Upper lobe of left lung (tissue), 4 donors: ENCODE data around the gene KIRREL3.

ENCODE experiments used
- EP300 ChIP-seq, 4 donors: sonication (generic); formaldehyde crosslinking; IDR thresholded peaks; one replicate each; pipeline ENCODE4 v1.5.1; 2017; ENCODE audit warnings: antibody characterized with exemption in 4 of 4, control low read depth in 2 of 4
- POLR2A ChIP-seq, 4 donors: fragments of 450-650 bp; IDR thresholded peaks; one replicate each; pipeline ENCODE4 v1.5.1; 2016 to 2017; ENCODE audit warnings: antibody characterized with exemption in 4 of 4, mild to moderate bottlenecking in 2 of 4
- POLR2AphosphoS5 ChIP-seq, 2 donors: sonication (generic); formaldehyde crosslinking; IDR thresholded peaks; one replicate each; pipeline ENCODE4 v1.5.1; 2017; ENCODE audit warnings: antibody characterized with exemption in 2 of 2
- TF ChIP-seq, protein P1 (sequence below), 6 experiments: fragments of 450-650 bp in 4 of 6; fragments of 200-600 bp in 2 of 6; sonication (generic) in 2 of 6; IDR thresholded peaks; one replicate each; pipeline ENCODE4 v1.5.1; 2016 to 2019; ENCODE audit warnings: antibody characterized with exemption in 6 of 6

DNA sequence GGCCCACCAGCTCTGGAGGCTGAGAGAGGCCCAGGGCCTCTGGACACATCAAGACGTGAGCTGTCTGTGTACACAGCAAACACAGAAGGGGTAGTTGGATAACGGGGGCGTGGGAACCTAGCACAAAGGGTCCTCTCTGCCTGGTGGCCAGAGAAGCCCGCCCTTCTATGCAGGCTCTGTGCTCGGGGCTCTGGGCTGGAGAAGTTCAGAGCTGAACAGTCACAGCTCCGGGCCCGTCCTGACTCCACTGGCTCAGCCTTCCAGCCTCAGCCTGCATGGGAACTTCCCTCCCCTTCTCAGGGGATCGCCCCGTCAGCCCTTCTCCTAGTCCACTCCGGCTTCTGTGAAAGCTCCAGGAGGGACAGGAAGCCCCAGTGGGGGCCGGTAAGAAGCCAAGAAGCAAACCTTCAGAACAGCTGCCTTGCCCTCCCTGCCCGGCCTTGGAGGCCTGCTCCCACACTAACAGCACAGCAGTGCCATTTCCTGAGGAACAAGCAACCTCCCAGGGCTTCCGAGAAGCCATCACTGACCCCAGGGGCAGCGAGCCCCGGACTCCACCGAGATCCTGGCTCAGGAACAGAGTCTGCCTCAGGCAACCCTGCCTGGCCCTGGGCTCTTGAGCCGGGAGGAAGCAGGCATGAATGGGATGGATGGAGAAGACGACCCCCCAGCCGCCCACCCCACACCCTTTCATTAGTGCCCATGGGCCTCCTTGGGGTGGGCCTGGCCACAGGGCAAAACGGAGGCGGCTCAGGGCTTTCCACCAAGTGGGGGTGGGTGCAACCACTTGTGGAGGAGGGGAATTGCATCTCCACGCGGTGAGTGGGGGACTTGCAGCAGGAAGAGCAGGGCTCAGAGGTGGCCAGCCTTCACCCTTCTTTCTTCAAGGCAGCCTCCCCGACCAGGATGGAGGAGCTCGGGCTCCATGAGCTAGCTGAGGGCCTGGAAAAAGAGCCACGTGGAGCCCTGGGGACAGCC is 525.3 kb downstream of the KIRREL3 start:
- TF ChIP-seq, protein P1, sequence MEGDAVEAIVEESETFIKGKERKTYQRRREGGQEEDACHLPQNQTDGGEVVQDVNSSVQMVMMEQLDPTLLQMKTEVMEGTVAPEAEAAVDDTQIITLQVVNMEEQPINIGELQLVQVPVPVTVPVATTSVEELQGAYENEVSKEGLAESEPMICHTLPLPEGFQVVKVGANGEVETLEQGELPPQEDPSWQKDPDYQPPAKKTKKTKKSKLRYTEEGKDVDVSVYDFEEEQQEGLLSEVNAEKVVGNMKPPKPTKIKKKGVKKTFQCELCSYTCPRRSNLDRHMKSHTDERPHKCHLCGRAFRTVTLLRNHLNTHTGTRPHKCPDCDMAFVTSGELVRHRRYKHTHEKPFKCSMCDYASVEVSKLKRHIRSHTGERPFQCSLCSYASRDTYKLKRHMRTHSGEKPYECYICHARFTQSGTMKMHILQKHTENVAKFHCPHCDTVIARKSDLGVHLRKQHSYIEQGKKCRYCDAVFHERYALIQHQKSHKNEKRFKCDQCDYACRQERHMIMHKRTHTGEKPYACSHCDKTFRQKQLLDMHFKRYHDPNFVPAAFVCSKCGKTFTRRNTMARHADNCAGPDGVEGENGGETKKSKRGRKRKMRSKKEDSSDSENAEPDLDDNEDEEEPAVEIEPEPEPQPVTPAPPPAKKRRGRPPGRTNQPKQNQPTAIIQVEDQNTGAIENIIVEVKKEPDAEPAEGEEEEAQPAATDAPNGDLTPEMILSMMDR (IDR thresholded peaks at IDR 0.05): no peak
- no peak for TF ChIP-seq EP300 (IDR thresholded peaks at IDR 0.05)
- TF ChIP-seq POLR2AphosphoS5 (IDR thresholded peaks at IDR 0.05): no peak
- no peak for TF ChIP-seq POLR2A (IDR thresholded peaks at IDR 0.05)
